ENCODE results near the gene NAA30. TPM values are rescaled to one million over a fixed set of nuclear protein-coding genes. Genes with fewer than 3 reads are reported as not detected.
"Not testable (repeated sequence)": the region's sequence is repeated elsewhere in the genome, so short reads cannot be mapped to it uniquely, and the experiment has no call there.

NAA30 gene
- total and polyA plus RNA-seq, 3 donors from 2014 or later, result 30.0 to 37.2 (median 33.0) TPM

- no peak for TF ChIP-seq POLR2A (IDR thresholded peaks at IDR 0.05)
- no peak for TF ChIP-seq CTCF (IDR thresholded peaks at IDR 0.05)
- no peak overlapping the region for H3K27ac ChIP-seq
- no peak for DNase-seq
- WGBS, 2 donors, result 58 to 59% methylated on average over 9 of the region's 9 CpGs
- H3K36me3 ChIP-seq (ENCODE audit: low read depth, missing control alignments), result no peaks in the 10 kb centered on the region
- no peaks in the 10 kb centered on the region for H3K9me3 ChIP-seq
- intact Hi-C loops (cut with DNase I; ENCODE audit: low total_unique reads), result no loop called here
- no peak overlapping the region for H3K4me3 ChIP-seq
- no peaks in the 10 kb centered on the region for H3K4me1 ChIP-seq
- no peaks in the 10 kb centered on the region for H3K27me3 ChIP-seq
These were observed 37.8 kb upstream of the NAA30 start for GRCh38 chr14:57352396-57353170.

GRCh38 chr14:57355081-57355800 is 35.1 kb upstream of the NAA30 start:
- no peak for DNase-seq
- intact Hi-C loops (cut with DNase I; ENCODE audit: low total_unique reads), result no loop called here
- 59 to 80% methylated on average over 3 of the region's 3 CpGs for WGBS, 2 donors
- H3K36me3 ChIP-seq (ENCODE audit: low read depth, missing control alignments), result no peaks in the 10 kb centered on the region
- no peaks in the 10 kb centered on the region for H3K4me1 ChIP-seq
- H3K27ac ChIP-seq, result no peak overlapping the region
- no peak for TF ChIP-seq POLR2A (IDR thresholded peaks at IDR 0.05)
- no peak for TF ChIP-seq CTCF (IDR thresholded peaks at IDR 0.05)
- no peaks in the 10 kb centered on the region for H3K9me3 ChIP-seq
- no peaks in the 10 kb centered on the region for H3K27me3 ChIP-seq
- no peak overlapping the region for H3K4me3 ChIP-seq

GRCh38 chr14:57362361-57362760 is 28.0 kb upstream of the NAA30 start:
- Histone ChIP-seq H3K4me1 (no peaks in the 10 kb centered on the region), H3K27me3 (no peaks in the 10 kb centered on the region), H3K4me3 (no peak overlapping the region), H3K27ac (no peak overlapping the region), H3K9me3 (no peaks in the 10 kb centered on the region), H3K36me3 (ENCODE audit: low read depth, missing control alignments) (no peaks in the 10 kb centered on the region)
- TF ChIP-seq CTCF (IDR thresholded peaks at IDR 0.05) (no peak), POLR2A (IDR thresholded peaks at IDR 0.05) (no peak)
- no peak for DNase-seq
- intact Hi-C loops (cut with DNase I; ENCODE audit: low total_unique reads), result no loop called here

GRCh38 chr14:57364659-57365450 is 25.5 kb upstream of the NAA30 start:
- Histone ChIP-seq H3K4me1 (no peaks in the 10 kb centered on the region), H3K27ac (no peak overlapping the region), H3K4me3 (no peak overlapping the region), H3K27me3 (no peaks in the 10 kb centered on the region), H3K9me3 (no peaks in the 10 kb centered on the region), H3K36me3 (ENCODE audit: low read depth, missing control alignments) (no peaks in the 10 kb centered on the region)
- 67 to 86% methylated on average over 14 to 19 of the region's 19 CpGs for WGBS, 2 donors
- intact Hi-C loops (cut with DNase I; ENCODE audit: low total_unique reads), result no loop called here
- no peak for TF ChIP-seq POLR2A (IDR thresholded peaks at IDR 0.05)
- TF ChIP-seq CTCF (IDR thresholded peaks at IDR 0.05), result no peak
- no peak for DNase-seq

- intact Hi-C loops (cut with DNase I; ENCODE audit: low total_unique reads); H3K4me1 ChIP-seq; H3K27ac ChIP-seq; H3K27me3 ChIP-seq; H3K4me3 ChIP-seq; H3K36me3 ChIP-seq (ENCODE audit: low read depth, missing control alignments); H3K9me3 ChIP-seq; DNase-seq: not testable (repeated sequence)
- WGBS, 2 donors, result 93 to 95% methylated on average over 5 of the region's 5 CpGs
These were observed 20.2 kb upstream of the NAA30 start for GRCh38 chr14:57370187-57370586.
